ENCODE measurements around the gene HOXA10.

HOXA10 gene

GRCh38 chr7:27180431-27181420, 6.6 kb upstream of the HOXA10 start:
- DNase-seq (ENCODE audit: low read depth in 4 of 4, low spot score in 1 of 4): no peak

- peak in 2 of 4 experiments; percentile 48 to 57 for DNase-seq (ENCODE audit: low read depth in 4 of 4, low spot score in 1 of 4)
Measured at GRCh38 chr7:27179503-27180430, 5.6 kb upstream of the HOXA10 start.

DNA sequence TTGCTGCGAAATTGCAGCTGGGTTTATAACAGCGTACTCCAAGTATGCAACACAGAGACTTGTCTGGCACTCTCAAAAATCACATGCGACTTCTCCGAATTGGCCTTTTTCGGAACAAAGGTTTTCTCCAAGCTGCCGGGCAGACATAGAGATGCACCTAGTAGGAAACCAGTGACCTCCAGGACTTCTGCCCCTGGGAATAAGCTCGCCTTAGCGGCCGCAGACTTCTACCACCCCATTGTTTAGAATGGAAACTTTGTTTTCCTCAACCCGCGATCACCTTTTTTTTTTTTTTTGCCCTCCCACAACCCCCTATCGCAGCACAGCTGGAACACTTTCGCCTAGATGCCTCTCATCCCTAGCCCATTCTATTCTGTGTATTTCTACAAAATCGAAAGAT, 4.9 kb upstream of the HOXA10 start:
- no peak for DNase-seq (ENCODE audit: low read depth in 4 of 4, low spot score in 1 of 4)

- DNase-seq (ENCODE audit: low read depth in 4 of 4, low spot score in 1 of 4): no peak
Measured at GRCh38 chr7:27178366-27178765, 4.2 kb upstream of the HOXA10 start.

GRCh38 chr7:27177795-27178320, 3.7 kb upstream of the HOXA10 start:
- no peak for DNase-seq (ENCODE audit: low read depth in 4 of 4, low spot score in 1 of 4)

GRCh38 chr7:27176962-27177794, 3.1 kb upstream of the HOXA10 start:
- DNase-seq (ENCODE audit: low read depth in 4 of 4, low spot score in 1 of 4): no peak

- no peak for DNase-seq (ENCODE audit: low read depth in 4 of 4, low spot score in 1 of 4)
Measured at GRCh38 chr7:27176524-27176845, 2.4 kb upstream of the HOXA10 start.

DNA sequence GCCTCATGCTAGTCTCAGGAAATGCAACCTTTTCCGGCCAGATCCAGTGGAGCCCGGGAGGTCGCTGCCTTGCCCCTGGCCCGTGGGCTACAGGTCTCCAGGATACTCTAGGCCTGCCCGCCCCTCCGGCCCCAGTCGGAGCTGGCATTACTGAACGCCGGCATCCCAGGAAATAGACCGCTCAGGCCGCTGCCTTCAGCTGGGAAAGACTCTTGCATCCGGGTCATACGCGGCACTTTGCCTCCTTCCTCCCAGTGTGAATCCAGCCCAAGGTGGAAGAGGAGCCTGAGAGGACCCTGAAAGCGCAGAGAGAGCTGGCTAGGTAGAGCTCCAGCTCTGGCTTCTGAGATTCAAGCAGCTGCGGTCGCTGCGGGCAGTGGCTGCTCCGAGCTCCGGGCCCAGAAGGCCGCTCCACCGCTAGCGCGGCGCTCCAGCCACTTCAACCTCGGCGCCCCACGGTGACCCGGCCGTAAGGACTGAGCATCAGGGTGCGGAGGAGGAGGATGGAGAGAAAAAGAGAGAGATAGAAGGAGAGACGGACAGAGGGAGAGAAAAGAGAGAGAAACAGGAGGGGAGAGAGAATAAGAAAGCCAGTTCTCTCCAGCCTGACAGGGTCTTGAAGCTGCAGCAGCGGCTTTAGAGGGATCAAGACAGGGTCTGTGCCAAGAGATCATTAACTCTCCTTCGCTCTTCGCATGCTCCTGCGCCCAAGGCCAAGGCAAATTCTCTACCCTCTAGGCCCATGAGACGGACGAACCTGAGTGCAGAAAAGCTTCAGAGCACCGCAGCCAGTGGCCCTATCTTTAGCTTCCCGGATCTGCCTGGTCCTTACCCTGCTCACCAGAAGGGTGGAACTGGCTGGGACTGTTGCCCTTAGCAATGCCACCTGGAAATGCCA, 1.8 kb upstream of the HOXA10 start:
- no peak for DNase-seq (ENCODE audit: low read depth in 4 of 4, low spot score in 1 of 4)

GRCh38 chr7:27174874-27175625, 930 bp upstream of the HOXA10 start:
- no peak for DNase-seq (ENCODE audit: low read depth in 4 of 4, low spot score in 1 of 4)

- DNase-seq (ENCODE audit: low read depth in 4 of 4, low spot score in 1 of 4): no peak
Measured at GRCh38 chr7:27173511-27173955, 587 bp downstream of the HOXA10 start.

- DNase-seq (ENCODE audit: low read depth in 4 of 4, low spot score in 1 of 4): no peak
Measured at GRCh38 chr7:27172823-27173510, 1.2 kb downstream of the HOXA10 start.

- DNase-seq (ENCODE audit: low read depth in 4 of 4, low spot score in 1 of 4): no peak
Measured at GRCh38 chr7:27172315-27172774, 1.8 kb downstream of the HOXA10 start.

GRCh38 chr7:27171637-27172314, 2.3 kb downstream of the HOXA10 start:
- no peak for DNase-seq (ENCODE audit: low read depth in 4 of 4, low spot score in 1 of 4)

DNA sequence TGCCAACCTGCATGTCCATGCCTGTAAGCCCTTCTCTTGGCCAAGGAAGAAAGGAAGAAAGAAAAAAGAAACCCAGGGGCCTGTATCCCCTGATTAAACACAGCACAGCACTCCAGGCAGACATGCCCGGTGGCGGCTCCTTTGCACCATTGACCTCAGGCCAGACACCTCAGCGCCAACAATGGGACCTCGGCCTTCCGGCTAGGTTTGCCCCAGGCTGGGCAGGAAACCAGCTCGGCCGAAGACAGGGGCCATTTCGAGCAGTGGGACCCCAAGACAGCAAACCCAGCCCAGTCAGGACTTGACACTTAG, 2.8 kb downstream of the HOXA10 start:
- DNase-seq (ENCODE audit: low read depth in 4 of 4, low spot score in 1 of 4): no peak

- no peak for DNase-seq (ENCODE audit: low read depth in 4 of 4, low spot score in 1 of 4)
Measured at GRCh38 chr7:27170426-27171324, 3.4 kb downstream of the HOXA10 start.

DNA sequence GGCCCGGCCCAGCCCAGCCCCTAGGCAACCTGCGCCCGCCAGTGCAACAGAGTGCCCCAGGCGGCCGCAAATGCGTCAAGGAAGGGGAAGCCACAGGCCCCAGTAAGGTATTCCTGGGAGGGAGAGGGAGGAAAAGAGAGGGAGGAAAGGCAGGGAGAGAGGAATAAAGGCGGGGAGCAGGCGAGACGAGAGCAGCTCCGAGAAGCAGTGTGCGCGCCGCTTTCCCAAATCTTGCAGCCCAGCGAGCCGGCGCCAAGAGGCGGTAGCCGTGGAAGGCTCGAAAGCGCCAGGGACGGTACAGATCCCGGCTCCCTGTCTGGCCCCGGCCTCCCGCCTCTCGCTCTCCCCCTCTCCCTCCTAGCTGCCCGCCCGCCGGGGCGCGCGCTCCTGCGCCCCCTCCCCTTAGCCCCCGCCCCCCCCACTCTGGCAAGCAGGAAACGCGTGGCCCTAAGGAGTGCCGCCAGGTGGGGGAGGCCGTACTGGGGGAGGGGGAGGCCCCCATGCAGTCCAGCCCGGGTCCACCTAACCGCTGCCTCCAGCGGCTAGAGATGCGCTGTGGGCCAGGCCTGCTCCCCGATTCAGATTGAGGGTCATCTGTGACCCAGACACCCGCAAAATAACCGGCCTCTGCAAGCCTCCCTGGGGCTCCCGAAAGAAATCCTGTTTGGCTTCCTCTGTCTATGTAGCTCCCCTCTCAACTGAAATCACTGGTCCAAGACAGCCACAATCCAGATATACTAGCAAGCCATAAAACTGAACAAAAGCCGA, 4.3 kb downstream of the HOXA10 start:
- no peak for DNase-seq (ENCODE audit: low read depth in 4 of 4, low spot score in 1 of 4)
